AG09309 (cell line): ENCODE data around the gene NPHP4.

Experiments used
- DNase-seq: peaks from one replicate; pipeline ENCODE4 v3.0.0-alpha.2; 2010; ENCODE audit warnings: low read depth
- H3K4me3 ChIP-seq: 2 replicates; pipeline ENCODE4 v1.5.1; 2011; ENCODE audit warnings: mild to moderate bottlenecking, low read depth, low read length, moderate library complexity; ENCODE audit not compliant: control insufficient read depth
- CTCF ChIP-seq: IDR thresholded peaks from 2 replicates; pipeline ENCODE4 v1.5.1; 2011; ENCODE audit warnings: mild to moderate bottlenecking, low read depth, low read length, inconsistent platforms; ENCODE audit not compliant: insufficient read depth, control insufficient read depth; ENCODE audit errors: missing control alignments

The NPHP4 gene

GRCh38 chr1:5839881-5840550, 152.2 kb downstream of the NPHP4 start:
- DNase-seq, result no peak
- no peak overlapping the region for H3K4me3 ChIP-seq
- TF ChIP-seq CTCF, result no peak

GRCh38 chr1:5839161-5839880, 152.9 kb downstream of the NPHP4 start:
- no peak for TF ChIP-seq CTCF
- DNase-seq, result no peak
- no peak overlapping the region for H3K4me3 ChIP-seq

- TF ChIP-seq CTCF, result no peak
These were observed 154.1 kb downstream of the NPHP4 start for GRCh38 chr1:5837976-5838653.

GRCh38 chr1:5836776-5837440, 155.3 kb downstream of the NPHP4 start:
- no peak overlapping the region for H3K4me3 ChIP-seq
- TF ChIP-seq CTCF, result no peak
- no peak for DNase-seq

More at GRCh38 chr1:5837976-5838653, 154.1 kb downstream of the NPHP4 start:
- no peak overlapping the region for H3K4me3 ChIP-seq
- DNase-seq, result no peak

GRCh38 chr1:5835179-5835562, 157.1 kb downstream of the NPHP4 start:
- no peak for DNase-seq
- no peak overlapping the region for H3K4me3 ChIP-seq
- TF ChIP-seq CTCF, result no peak

GRCh38 chr1:5834477-5835178, 157.6 kb downstream of the NPHP4 start:
- TF ChIP-seq CTCF, result no peak
- no peak overlapping the region for H3K4me3 ChIP-seq
- DNase-seq, result no peak
